Measurements from ENCODE around the gene PRPH2. TPM values are rescaled to one million over a fixed set of nuclear protein-coding genes. Genes with fewer than 3 reads are reported as not detected.
"Not testable (repeated sequence)": the region's sequence is repeated elsewhere in the genome, so short reads cannot be mapped to it uniquely, and the experiment has no call there.

PRPH2 gene
- total RNA-seq, 1 experiment from 2014 or later = not detected

GRCh38 chr6:42714098-42714761, 8.2 kb downstream of the PRPH2 start:
- no peak for DNase-seq
- Histone ChIP-seq H3K36me3 (no peaks in the 10 kb centered on the region), H3K4me3 (no peak overlapping the region), H3K9me3 (peaks cover 2% of the 10 kb centered on the region; the same call in 1 of the 2 replicates), H3K27me3 (no peaks in the 10 kb centered on the region)

DNA sequence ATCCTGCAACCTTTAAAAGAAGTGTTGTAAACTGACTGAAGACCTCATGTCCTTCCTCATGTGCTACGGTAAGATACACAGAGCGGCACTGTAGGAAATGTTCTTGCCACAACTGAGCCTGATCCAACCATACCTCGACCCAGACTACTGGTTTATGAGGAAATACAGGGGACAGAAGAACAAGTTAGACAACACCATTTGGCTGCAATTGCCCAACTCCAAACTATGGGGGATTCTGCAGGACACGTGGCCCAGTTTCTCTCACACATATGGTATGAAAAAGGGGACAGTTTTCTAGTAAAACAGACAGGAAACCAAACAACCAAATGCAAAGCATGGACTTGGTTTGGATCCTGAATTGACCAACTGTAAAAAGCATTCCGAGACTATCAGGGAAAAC, 10.5 kb downstream of the PRPH2 start:
- H3K27me3 ChIP-seq = no peaks in the 10 kb centered on the region
- H3K4me3 ChIP-seq = no peak overlapping the region
- H3K9me3 ChIP-seq = peaks cover 2% of the 10 kb centered on the region; the same call in 1 of the 2 replicates
- H3K36me3 ChIP-seq = no peaks in the 10 kb centered on the region
- no peak for DNase-seq

DNA sequence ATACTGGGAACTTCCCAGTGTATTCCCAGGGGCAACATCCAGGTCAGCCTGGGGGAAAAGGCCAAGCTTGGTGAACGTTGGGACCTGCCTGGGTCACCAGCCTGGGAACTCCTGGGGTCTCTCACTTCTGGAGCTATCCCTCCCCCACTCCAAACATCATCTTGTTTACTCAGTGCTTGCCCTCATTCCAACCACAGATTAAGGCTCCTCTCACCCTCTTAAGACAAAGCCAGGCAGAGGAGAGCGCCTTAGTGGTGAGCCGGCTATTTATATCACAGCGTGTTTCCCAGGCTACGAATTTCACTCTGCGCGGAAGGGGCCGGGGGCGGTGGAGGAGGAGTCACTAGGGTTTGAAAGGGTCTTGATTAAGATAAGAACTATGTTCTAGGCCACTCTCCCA, 12.1 kb downstream of the PRPH2 start:
- H3K36me3 ChIP-seq = no peaks in the 10 kb centered on the region
- DNase-seq = no peak
- H3K27me3 ChIP-seq = no peaks in the 10 kb centered on the region
- no peak overlapping the region for H3K4me3 ChIP-seq
- peaks cover 2% of the 10 kb centered on the region; the same call in 1 of the 2 replicates for H3K9me3 ChIP-seq

- Histone ChIP-seq H3K36me3 (no peaks in the 10 kb centered on the region), H3K9me3 (peaks cover 2% of the 10 kb centered on the region; the same call in 1 of the 2 replicates), H3K4me3 (no peak overlapping the region), H3K27me3 (no peaks in the 10 kb centered on the region)
- no peak for DNase-seq
Measured at GRCh38 chr6:42709871-42710270, 12.5 kb downstream of the PRPH2 start.

GRCh38 chr6:42708096-42708495, 14.3 kb downstream of the PRPH2 start:
- no peak for DNase-seq
- no peaks in the 10 kb centered on the region for H3K27me3 ChIP-seq
- no peaks in the 10 kb centered on the region for H3K36me3 ChIP-seq
- H3K9me3 ChIP-seq = peaks cover 2% of the 10 kb centered on the region; the same call in 1 of the 2 replicates
- H3K4me3 ChIP-seq = no peak overlapping the region

- peaks cover 2% of the 10 kb centered on the region; the same call in 1 of the 2 replicates for H3K9me3 ChIP-seq
- H3K4me3 ChIP-seq = no peak overlapping the region
- H3K36me3 ChIP-seq = no peaks in the 10 kb centered on the region
- DNase-seq = no peak
- no peaks in the 10 kb centered on the region for H3K27me3 ChIP-seq
Measured at GRCh38 chr6:42707595-42707994, 14.8 kb downstream of the PRPH2 start.

DNA sequence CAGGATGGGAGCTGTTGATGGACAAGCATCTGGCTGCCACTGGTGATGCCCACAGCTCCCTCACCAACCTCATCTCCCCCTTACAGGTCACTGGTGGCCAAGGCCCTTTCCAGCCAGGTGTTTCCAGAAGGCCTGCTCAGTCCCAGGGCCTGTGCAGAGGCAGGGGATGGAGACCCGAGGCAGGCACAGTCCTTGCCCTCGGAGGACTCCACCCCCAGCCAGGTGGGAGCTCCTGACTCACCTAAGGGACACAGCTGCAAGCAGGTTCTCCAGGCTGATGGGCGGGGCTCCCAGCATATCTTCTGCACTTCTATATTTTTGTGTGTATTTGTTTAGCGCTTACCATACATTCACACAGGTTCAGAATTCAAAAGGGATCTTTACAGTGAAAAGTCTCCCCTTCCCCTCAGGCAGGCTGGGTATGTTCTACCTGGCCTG, 17.4 kb downstream of the PRPH2 start:
- Histone ChIP-seq H3K36me3 (no peaks in the 10 kb centered on the region), H3K4me3 (no peak overlapping the region), H3K27me3 (no peaks in the 10 kb centered on the region), H3K9me3 (no peaks in the 10 kb centered on the region)
- DNase-seq = no peak

- no peak for DNase-seq
- no peaks in the 10 kb centered on the region for H3K36me3 ChIP-seq
- no peak overlapping the region for H3K4me3 ChIP-seq
- no peaks in the 10 kb centered on the region for H3K27me3 ChIP-seq
- H3K9me3 ChIP-seq = no peaks in the 10 kb centered on the region
Measured at GRCh38 chr6:42704251-42704936, 18.0 kb downstream of the PRPH2 start.

- H3K36me3 ChIP-seq, H3K9me3 ChIP-seq, H3K27me3 ChIP-seq, DNase-seq, H3K4me3 ChIP-seq: not testable (repeated sequence)
Measured at GRCh38 chr6:42702786-42703185, 19.6 kb downstream of the PRPH2 start.

GRCh38 chr6:42702200-42702599, 20.2 kb downstream of the PRPH2 start:
- no peak for DNase-seq
- Histone ChIP-seq H3K36me3 (no peaks in the 10 kb centered on the region), H3K4me3 (no peak overlapping the region), H3K27me3 (no peaks in the 10 kb centered on the region), H3K9me3 (no peaks in the 10 kb centered on the region)

GRCh38 chr6:42698217-42698616, 24.2 kb downstream of the PRPH2 start:
- Histone ChIP-seq H3K27me3 (no peaks in the 10 kb centered on the region), H3K36me3 (no peaks in the 10 kb centered on the region; the same call in 1 of the 2 replicates), H3K9me3 (no peaks in the 10 kb centered on the region), H3K4me3 (no peak overlapping the region)
- DNase-seq = no peak

DNA sequence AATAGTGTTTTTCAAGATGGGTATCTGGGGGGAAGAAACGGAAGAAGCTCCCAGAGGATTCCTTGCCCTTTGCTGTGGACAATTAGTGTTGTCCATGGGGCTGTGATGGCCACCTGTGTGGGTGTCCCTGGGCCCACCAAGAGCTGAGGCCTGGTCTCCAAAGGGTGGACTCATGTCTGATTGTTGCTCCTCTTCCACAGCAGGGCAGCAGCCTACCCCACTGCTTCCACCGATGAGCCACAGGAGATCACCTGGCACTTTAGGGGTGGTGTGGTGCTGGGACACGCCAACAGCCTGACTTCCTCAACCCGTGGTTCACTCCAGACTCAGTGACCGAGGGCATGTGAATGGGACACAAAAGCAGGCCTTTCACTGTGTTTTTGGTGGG, 25.1 kb downstream of the PRPH2 start:
- Histone ChIP-seq H3K9me3 (no peaks in the 10 kb centered on the region), H3K36me3 (peaks cover 4% of the 10 kb centered on the region), H3K27me3 (no peaks in the 10 kb centered on the region), H3K4me3 (no peak overlapping the region)
- no peak for DNase-seq

GRCh38 chr6:42696526-42697267, 25.7 kb downstream of the PRPH2 start:
- H3K9me3 ChIP-seq = no peaks in the 10 kb centered on the region
- H3K4me3 ChIP-seq = no peak overlapping the region
- DNase-seq = peak; percentile 59
- H3K27me3 ChIP-seq = no peaks in the 10 kb centered on the region
- peaks cover 4% of the 10 kb centered on the region for H3K36me3 ChIP-seq

DNA sequence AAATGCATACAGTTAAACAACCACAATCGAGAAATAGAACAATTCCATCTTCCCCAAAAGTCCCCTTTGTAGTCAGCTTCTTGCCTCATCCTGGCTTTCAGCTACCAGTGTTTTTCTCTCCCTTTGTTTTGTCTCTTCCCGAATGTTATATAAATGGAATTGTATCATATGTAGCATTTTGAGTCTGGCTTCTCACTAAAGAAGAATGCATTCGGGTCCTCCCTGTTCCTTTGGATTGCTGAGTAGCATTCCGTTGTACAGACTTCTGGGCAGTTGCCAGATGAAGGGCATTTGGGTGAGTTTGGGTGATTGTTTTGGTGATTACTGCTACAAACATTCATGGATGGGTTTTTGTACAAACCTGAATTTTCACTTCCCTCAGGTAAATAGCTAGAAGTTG, 27.8 kb downstream of the PRPH2 start:
- DNase-seq = peak; percentile 49
- H3K9me3 ChIP-seq = no peaks in the 10 kb centered on the region
- no peaks in the 10 kb centered on the region for H3K27me3 ChIP-seq
- peaks cover 4% of the 10 kb centered on the region for H3K36me3 ChIP-seq
- no peak overlapping the region for H3K4me3 ChIP-seq

DNA sequence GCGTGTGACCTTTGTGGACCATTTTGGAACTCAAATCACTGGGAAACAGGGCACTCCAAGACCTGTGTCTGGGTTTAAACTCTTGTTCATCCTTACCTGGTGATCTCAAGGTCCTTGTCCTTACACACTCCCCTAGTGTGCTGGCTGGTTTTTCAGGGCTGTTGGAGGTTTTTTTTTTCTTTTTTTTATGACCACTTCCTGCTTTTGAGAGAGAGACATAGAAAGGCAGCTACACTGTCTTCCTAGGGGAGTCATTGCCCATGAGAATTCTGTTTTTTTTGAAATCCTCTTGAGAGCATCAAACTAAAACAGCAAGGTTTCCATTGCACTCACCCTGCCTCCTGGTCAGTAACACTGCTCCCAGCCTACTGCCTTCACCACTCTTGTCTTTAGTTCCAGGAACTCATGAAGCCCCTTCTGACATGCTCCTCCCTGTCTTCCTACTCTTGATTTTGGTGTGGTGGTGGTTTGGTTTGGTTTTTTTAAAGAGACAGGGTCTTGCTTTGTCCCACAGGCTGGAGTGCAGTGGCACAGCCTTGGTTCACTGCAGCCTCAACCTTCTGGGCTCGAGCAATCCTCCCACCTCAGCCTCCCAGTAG, 28.6 kb downstream of the PRPH2 start:
- Histone ChIP-seq H3K9me3 (no peaks in the 10 kb centered on the region), H3K36me3 (peaks cover 4% of the 10 kb centered on the region), H3K4me3 (no peak overlapping the region), H3K27me3 (no peaks in the 10 kb centered on the region)
- no peak for DNase-seq

DNA sequence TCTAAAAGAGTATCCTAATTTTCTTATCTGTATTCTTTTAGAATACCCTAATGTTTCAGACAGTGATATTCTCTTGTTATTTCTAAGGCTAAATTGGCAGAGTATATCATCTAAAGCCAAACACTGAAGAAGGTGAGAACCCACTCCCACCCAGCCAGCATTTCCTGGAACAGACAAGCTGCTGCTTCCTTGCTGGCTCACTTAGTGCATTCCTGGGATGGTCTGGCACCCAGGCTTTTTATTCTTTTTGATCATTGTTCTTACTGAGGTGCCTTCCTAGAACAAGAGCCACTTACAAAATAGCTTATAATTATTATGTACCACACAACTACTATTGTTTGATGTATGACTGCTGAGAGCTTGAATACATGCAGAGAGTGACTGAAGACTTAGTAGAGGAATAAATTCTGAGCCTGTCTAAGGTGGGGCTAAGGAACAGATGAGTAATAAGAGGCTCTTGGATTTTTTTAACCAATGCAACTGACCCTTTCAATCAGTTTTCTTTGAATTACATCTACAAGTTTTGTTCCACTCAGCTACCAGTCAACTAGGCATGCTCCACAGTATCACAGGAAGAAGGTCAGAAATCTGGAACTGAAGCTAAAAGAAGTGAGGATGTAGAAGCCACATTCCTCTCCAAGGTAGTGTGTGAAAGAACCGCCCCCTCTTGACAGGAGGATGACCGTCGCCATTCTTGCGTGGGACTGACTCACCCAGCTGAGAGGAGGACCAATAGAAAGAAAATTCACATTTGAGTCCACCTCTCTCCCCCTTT, 30.1 kb downstream of the PRPH2 start:
- Histone ChIP-seq H3K36me3 (peaks cover 4% of the 10 kb centered on the region), H3K4me3 (no peak overlapping the region), H3K9me3 (no peaks in the 10 kb centered on the region), H3K27me3 (no peaks in the 10 kb centered on the region)
- DNase-seq = peak; percentile 49
